WTC11 (cell line): ENCODE data around the gene EP300.

Source experiments
- CBFB ChIP-seq: sonication (generic); formaldehyde crosslinking; IDR thresholded peaks from 2 replicates; pipeline ENCODE4 v1.8.1; 2022; ENCODE audit warnings: mild to moderate bottlenecking, low read depth, missing genetic modification reagents
- ETV6 ChIP-seq: sonication (generic); formaldehyde crosslinking; IDR thresholded peaks from 2 replicates; pipeline ENCODE4 v1.8.1; 2022; ENCODE audit warnings: mild to moderate bottlenecking, missing genetic modification reagents
- IRF2 ChIP-seq: sonication (generic); formaldehyde crosslinking; IDR thresholded peaks from 2 replicates; pipeline ENCODE4 v1.8.0; 2022; ENCODE audit warnings: low read depth, missing genetic modification reagents, borderline replicate concordance
- MYBL2 ChIP-seq: sonication (generic); formaldehyde crosslinking; IDR thresholded peaks from 2 replicates; pipeline ENCODE4 v1.8.1; 2023; ENCODE audit warnings: mild to moderate bottlenecking, moderate library complexity, missing genetic modification reagents
- SMAD3 ChIP-seq: sonication (generic); formaldehyde crosslinking; IDR thresholded peaks from 2 replicates; pipeline ENCODE4 v1.8.0; 2022; ENCODE audit warnings: missing genetic modification reagents, mild to moderate bottlenecking, borderline replicate concordance
- SP1 ChIP-seq: sonication (generic); formaldehyde crosslinking; conservative IDR thresholded peaks from 2 replicates; pipeline ENCODE4 v1.8.1; 2022; ENCODE audit warnings: missing genetic modification reagents
- TEAD4 ChIP-seq: sonication (generic); formaldehyde crosslinking; IDR thresholded peaks from 2 replicates; pipeline ENCODE4 v1.8.0; 2022; ENCODE audit warnings: mild to moderate bottlenecking, missing genetic modification reagents
- TF ChIP-seq, protein P1 (sequence below): sonication (generic); formaldehyde crosslinking; IDR thresholded peaks from 2 replicates; pipeline ENCODE4 v1.8.1; 2023; ENCODE audit warnings: mild to moderate bottlenecking, missing genetic modification reagents
- TF ChIP-seq, protein P2 (sequence below): fragments of 200-600 bp; IDR thresholded peaks from 2 replicates; pipeline ENCODE4 v1.8.0; 2022; ENCODE audit warnings: antibody characterized with exemption

DNA sequence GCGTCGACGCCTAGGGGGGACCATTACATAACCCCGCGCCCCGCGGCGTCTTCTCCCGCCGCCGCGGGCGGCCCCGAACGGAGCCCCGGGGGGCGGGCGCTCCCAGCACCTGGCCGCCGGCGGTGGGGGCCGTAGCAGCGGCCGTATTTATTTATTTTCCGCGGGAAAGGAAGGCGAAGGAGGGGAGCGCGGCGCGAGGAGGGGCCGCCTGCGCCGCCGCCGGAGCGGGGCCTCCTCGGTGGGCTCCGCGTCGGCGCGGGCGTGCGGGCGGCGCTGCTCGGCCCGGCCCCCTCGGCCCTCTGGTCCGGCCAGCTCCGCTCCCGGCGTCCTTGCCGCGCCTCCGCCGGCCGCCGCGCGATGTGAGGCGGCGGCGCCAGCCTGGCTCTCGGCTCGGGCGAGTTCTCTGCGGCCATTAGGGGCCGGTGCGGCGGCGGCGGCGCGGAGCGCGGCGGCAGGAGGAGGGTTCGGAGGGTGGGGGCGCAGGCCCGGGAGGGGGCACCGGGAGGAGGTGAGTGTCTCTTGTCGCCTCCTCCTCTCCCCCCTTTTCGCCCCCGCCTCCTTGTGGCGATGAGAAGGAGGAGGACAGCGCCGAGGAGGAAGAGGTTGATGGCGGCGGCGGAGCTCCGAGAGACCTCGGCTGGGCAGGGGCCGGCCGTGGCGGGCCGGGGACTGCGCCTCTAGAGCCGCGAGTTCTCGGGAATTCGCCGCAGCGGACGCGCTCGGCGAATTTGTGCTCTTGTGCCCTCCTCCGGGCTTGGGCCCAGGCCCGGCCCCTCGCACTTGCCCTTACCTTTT, at the start of gene EP300:
- TF ChIP-seq, protein P1, sequence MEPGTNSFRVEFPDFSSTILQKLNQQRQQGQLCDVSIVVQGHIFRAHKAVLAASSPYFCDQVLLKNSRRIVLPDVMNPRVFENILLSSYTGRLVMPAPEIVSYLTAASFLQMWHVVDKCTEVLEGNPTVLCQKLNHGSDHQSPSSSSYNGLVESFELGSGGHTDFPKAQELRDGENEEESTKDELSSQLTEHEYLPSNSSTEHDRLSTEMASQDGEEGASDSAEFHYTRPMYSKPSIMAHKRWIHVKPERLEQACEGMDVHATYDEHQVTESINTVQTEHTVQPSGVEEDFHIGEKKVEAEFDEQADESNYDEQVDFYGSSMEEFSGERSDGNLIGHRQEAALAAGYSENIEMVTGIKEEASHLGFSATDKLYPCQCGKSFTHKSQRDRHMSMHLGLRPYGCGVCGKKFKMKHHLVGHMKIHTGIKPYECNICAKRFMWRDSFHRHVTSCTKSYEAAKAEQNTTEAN (CRISPR knock-in tag), result no peak
- TF ChIP-seq SP1 (CRISPR knock-in tag) (no peak), TEAD4 (CRISPR knock-in tag) (no peak), SMAD3 (no peak), MYBL2 (no peak), ETV6 (CRISPR knock-in tag) (no peak), CBFB (CRISPR knock-in tag) (no peak; the same call in 1 of the 2 replicates), IRF2 (CRISPR knock-in tag) (no peak)
- TF ChIP-seq, protein P2, sequence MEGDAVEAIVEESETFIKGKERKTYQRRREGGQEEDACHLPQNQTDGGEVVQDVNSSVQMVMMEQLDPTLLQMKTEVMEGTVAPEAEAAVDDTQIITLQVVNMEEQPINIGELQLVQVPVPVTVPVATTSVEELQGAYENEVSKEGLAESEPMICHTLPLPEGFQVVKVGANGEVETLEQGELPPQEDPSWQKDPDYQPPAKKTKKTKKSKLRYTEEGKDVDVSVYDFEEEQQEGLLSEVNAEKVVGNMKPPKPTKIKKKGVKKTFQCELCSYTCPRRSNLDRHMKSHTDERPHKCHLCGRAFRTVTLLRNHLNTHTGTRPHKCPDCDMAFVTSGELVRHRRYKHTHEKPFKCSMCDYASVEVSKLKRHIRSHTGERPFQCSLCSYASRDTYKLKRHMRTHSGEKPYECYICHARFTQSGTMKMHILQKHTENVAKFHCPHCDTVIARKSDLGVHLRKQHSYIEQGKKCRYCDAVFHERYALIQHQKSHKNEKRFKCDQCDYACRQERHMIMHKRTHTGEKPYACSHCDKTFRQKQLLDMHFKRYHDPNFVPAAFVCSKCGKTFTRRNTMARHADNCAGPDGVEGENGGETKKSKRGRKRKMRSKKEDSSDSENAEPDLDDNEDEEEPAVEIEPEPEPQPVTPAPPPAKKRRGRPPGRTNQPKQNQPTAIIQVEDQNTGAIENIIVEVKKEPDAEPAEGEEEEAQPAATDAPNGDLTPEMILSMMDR, result no peak
